Keratinocyte (primary cell): ENCODE results near the gene C2orf80. TPM values are rescaled to one million over a fixed set of nuclear protein-coding genes. Genes with fewer than 3 reads are reported as not detected.

Source experiments
- DNase-seq: peaks from one replicate; pipeline ENCODE4 v3.0.0-alpha.2; 2011; ENCODE audit warnings: low read depth, missing footprints, low spot score
- FAIRE-seq: peaks from 2 replicates; lab custom pipeline; 2011; peaks lifted over from hg19 to GRCh38; lab: Jason Lieb, UNC
- H2AFZ ChIP-seq: 2 replicates; pipeline ENCODE4 v1.6.0; 2012; ENCODE audit warnings: low read length, control low read depth, inconsistent platforms; ENCODE audit not compliant: control insufficient read depth
- H3K27ac ChIP-seq: 2 replicates; pipeline ENCODE4 v1.5.1; 2011; ENCODE audit warnings: low read length; ENCODE audit not compliant: control insufficient read depth, insufficient read depth
- H3K27me3 ChIP-seq: 3 replicates; pipeline ENCODE4 v1.6.0; 2011; ENCODE audit warnings: low read length; ENCODE audit not compliant: control insufficient read depth, insufficient read depth; ENCODE audit errors: extremely low read depth
- H3K36me3 ChIP-seq, 2 experiments: 2 replicates in 1 of 2; 3 replicates in 1 of 2; pipeline ENCODE4 v1.5.1; 2011; ENCODE audit warnings: low read length in 2 of 2, mild to moderate bottlenecking in 1 of 2; ENCODE audit not compliant: control insufficient read depth in 2 of 2, insufficient read depth in 2 of 2; ENCODE audit errors: extremely low read depth in 1 of 2
- H3K4me1 ChIP-seq: 3 replicates; pipeline ENCODE4 v1.5.1; 2011; ENCODE audit warnings: low read length; ENCODE audit not compliant: control insufficient read depth, insufficient read depth; ENCODE audit errors: extremely low read depth
- H3K4me2 ChIP-seq: 3 replicates; pipeline ENCODE4 v1.6.0; 2011; ENCODE audit warnings: low read depth, low read length; ENCODE audit not compliant: control insufficient read depth, insufficient read depth; ENCODE audit errors: extremely low read depth
- H3K4me3 ChIP-seq, 3 experiments: fragments of 200-600 bp in 1 of 3; sonication (generic) in 1 of 3; 2 replicates in 2 of 3; 3 replicates in 1 of 3; pipeline ENCODE4 v1.5.1; 2011 to 2016; ENCODE audit warnings: low read length in 3 of 3, mild to moderate bottlenecking in 3 of 3, control low read depth in 2 of 3, inconsistent platforms in 1 of 3, low read depth in 1 of 3, mixed read lengths in 1 of 3, mixed run types in 1 of 3, moderate library complexity in 1 of 3; ENCODE audit not compliant: control insufficient read depth in 2 of 3, insufficient read depth in 2 of 3; ENCODE audit errors: extremely low read depth in 1 of 3
- H3K79me2 ChIP-seq: 2 replicates; pipeline ENCODE4 v1.6.0; 2012; ENCODE audit warnings: low read length; ENCODE audit not compliant: control insufficient read depth, insufficient read depth
- H3K9ac ChIP-seq: 3 replicates; pipeline ENCODE4 v1.6.0; 2011; ENCODE audit warnings: low read length; ENCODE audit not compliant: control insufficient read depth, insufficient read depth; ENCODE audit errors: extremely low read depth
- H3K9me1 ChIP-seq: 3 replicates; pipeline ENCODE4 v1.6.0; 2011; ENCODE audit warnings: low read length; ENCODE audit not compliant: control insufficient read depth, insufficient read depth; ENCODE audit errors: extremely low read depth
- H3K9me3 ChIP-seq: 2 replicates; pipeline ENCODE4 v1.5.1; 2012; ENCODE audit warnings: low read depth, low read length; ENCODE audit not compliant: control insufficient read depth
- H4K20me1 ChIP-seq: 3 replicates; pipeline ENCODE4 v1.6.0; 2011; ENCODE audit warnings: low read length; ENCODE audit not compliant: control insufficient read depth, insufficient read depth; ENCODE audit errors: extremely low read depth
- EZH2 ChIP-seq: IDR thresholded peaks from one replicate; pipeline ENCODE4 v1.6.1; 2012; ENCODE audit warnings: inconsistent platforms, mild to moderate bottlenecking, low read length, moderate library complexity
- dilution Hi-C: fragments of 300-500 bp; cut with MboI; formaldehyde crosslinking; loops from one replicate; pipeline ENCODE4 v1.7.0; 2020; ENCODE audit warnings: low sequenced_read_pairs; ENCODE audit not compliant: extremely low pct_ligation_motif_present
- polyA plus RNA-seq, 5 experiments: library from polyadenylated mRNA; depleted of rRNA in 3 of 5; stranded (reverse) in 3 of 5; stranded (forward) in 1 of 5; unstranded in 1 of 5; fragments of >200 nt; gene quantifications; 1 replicate in 1 of 5; 2 replicates in 3 of 5; 3 replicates in 1 of 5; pipeline versions ENCODE4 v1.2.1 to v1.2.3, GENCODE V29; 2011 to 2012; ENCODE audit warnings: missing spikeins in 2 of 5, low read depth in 1 of 5, low replicate concordance in 1 of 5
- TF ChIP-seq, protein P1 (sequence below), 3 experiments: IDR thresholded peaks in 1 of 3; conservative IDR thresholded peaks in 1 of 3; optimal IDR thresholded peaks in 1 of 3; 2 replicates in 2 of 3; 3 replicates in 1 of 3; pipeline versions ENCODE3 to v1.5.1; 2011; ENCODE audit warnings: low read length in 3 of 3, mild to moderate bottlenecking in 3 of 3, moderate library complexity in 2 of 3, control low read depth in 1 of 3, inconsistent platforms in 1 of 3; ENCODE audit not compliant: insufficient read depth in 2 of 3; ENCODE audit errors: extremely low read depth in 1 of 3

Gene C2orf80
- polyA plus RNA-seq, 1 donor (not counting 4 experiments of a cell fraction or from before 2014, with no cell fraction given) = not detected

DNA sequence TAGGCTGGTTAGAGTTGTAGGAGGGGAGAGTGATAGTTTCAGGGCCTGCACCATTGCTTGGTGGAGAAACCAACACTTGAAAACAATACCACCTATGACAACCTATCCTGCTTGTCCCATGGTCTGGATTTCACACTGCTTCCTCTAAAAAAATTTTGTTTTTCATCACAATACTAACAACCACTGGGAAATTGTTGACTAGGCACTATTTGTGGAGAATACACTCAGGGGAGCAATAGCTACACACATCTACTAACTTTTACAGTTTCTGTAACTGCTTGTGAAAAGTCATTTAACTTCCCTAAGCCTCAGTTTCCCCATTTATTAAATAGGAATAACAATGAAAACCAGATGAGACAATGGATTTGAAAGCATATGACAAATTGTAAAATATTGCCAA lies 39.7 kb downstream of the C2orf80 start:
- no peak overlapping the region for H3K9ac ChIP-seq
- no peak for DNase-seq
- H3K9me1 ChIP-seq = no peaks in the 10 kb centered on the region
- no peak for TF ChIP-seq EZH2
- TF ChIP-seq, protein P1, sequence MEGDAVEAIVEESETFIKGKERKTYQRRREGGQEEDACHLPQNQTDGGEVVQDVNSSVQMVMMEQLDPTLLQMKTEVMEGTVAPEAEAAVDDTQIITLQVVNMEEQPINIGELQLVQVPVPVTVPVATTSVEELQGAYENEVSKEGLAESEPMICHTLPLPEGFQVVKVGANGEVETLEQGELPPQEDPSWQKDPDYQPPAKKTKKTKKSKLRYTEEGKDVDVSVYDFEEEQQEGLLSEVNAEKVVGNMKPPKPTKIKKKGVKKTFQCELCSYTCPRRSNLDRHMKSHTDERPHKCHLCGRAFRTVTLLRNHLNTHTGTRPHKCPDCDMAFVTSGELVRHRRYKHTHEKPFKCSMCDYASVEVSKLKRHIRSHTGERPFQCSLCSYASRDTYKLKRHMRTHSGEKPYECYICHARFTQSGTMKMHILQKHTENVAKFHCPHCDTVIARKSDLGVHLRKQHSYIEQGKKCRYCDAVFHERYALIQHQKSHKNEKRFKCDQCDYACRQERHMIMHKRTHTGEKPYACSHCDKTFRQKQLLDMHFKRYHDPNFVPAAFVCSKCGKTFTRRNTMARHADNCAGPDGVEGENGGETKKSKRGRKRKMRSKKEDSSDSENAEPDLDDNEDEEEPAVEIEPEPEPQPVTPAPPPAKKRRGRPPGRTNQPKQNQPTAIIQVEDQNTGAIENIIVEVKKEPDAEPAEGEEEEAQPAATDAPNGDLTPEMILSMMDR (optimal IDR thresholded peaks at IDR 0.05 in 1 of 3, IDR thresholded peaks at IDR 0.05 in 1 of 3, conservative IDR thresholded peaks at IDR 0.05 in 1 of 3; ENCODE audit: extremely low read depth in 1 of 3, insufficient read depth in 2 of 3, low read length in 3 of 3) = no peak
- no peaks in the 10 kb centered on the region for H3K9me3 ChIP-seq
- H3K27ac ChIP-seq = no peak overlapping the region
- H3K4me1 ChIP-seq = no peaks in the 10 kb centered on the region
- no peak overlapping the region for H3K4me3 ChIP-seq
- H2AFZ ChIP-seq = no peak overlapping the region
- no peak overlapping the region for H3K4me2 ChIP-seq
- H3K79me2 ChIP-seq = no peaks in the 10 kb centered on the region
- H3K27me3 ChIP-seq = no peaks in the 10 kb centered on the region
- no peaks in the 10 kb centered on the region for H4K20me1 ChIP-seq
- FAIRE-seq = no peak
- H3K36me3 ChIP-seq = no peaks in the 10 kb centered on the region
- dilution Hi-C loops = no loop called here

DNA sequence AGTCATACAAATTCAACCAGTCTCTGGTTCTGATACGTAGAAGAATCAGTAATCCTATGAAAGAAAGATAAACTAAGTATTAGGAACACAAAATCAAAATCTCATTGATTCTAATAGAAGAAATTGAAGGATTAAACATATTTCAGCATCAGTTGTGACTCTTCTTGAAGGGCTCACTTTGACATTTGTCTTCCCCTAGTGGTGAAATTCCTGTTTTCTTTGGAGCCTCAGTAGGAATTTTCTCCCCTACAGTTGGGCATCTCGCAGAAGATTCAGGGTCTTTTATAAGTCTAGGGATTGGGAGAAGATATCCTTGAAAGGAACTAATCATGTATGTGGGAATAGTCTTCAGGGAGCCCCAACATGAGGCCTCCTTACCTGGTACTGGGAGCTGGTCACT lies 41.0 kb downstream of the C2orf80 start:
- H4K20me1 ChIP-seq = no peaks in the 10 kb centered on the region
- TF ChIP-seq, protein P1 (optimal IDR thresholded peaks at IDR 0.05 in 1 of 3, IDR thresholded peaks at IDR 0.05 in 1 of 3, conservative IDR thresholded peaks at IDR 0.05 in 1 of 3; ENCODE audit: extremely low read depth in 1 of 3, insufficient read depth in 2 of 3, low read length in 3 of 3) = peak in 2 of 3 experiments; percentile 23 to 36
- TF ChIP-seq EZH2 = no peak
- FAIRE-seq (no peak), DNase-seq (no peak)
- no peaks in the 10 kb centered on the region for H3K79me2 ChIP-seq
- H3K9me1 ChIP-seq = no peaks in the 10 kb centered on the region
- no peak overlapping the region for H3K9ac ChIP-seq
- no peaks in the 10 kb centered on the region for H3K4me1 ChIP-seq
- H3K9me3 ChIP-seq = no peaks in the 10 kb centered on the region
- no peak overlapping the region for H2AFZ ChIP-seq
- H3K4me3 ChIP-seq = no peak overlapping the region
- no peaks in the 10 kb centered on the region for H3K27me3 ChIP-seq
- H3K36me3 ChIP-seq = no peaks in the 10 kb centered on the region
- dilution Hi-C loops = no loop called here
- H3K27ac ChIP-seq = no peak overlapping the region
- no peak overlapping the region for H3K4me2 ChIP-seq
